ENCODE measurements around the gene B4GALT1.

DNA sequence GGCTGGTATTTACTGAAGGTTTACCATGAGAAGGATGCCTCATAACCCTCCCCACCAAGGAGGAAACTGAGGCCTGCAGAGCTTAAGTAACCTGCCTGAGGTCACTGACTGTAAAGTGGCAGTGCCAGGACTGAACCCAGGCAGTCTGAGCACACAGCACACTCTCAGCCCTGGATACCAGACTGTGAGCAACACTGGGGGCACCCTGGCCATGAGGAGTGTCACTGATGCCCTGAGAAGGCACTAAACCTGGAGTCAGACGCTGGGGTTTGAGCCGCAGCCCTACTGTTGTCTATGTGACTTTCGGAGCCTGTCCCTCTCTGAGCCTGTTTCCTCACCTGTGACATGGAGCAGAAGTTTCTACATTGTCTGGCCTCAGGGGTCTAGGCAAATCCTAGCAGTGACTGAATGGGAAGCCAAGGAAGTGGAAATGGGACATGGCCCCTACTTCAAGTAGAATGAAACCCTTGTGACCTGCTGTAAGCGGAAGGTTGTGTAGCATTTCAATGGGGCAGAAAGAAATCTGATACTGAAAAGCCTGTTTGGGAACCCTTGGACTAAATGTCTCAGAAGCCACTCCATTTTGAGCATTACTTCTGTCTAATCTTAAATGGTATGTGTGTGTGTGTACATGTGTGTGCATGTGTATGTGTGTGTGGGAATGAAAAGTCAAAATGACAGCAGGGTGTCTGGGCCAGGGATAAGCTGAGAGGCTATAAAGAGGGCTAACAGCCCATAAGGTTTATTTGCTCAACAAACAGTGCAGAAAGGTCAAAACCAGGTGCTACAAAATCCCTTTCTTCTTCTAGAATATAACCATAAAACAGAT lies 36.0 kb downstream of the B4GALT1 start:
- TF ChIP-seq, protein P1, sequence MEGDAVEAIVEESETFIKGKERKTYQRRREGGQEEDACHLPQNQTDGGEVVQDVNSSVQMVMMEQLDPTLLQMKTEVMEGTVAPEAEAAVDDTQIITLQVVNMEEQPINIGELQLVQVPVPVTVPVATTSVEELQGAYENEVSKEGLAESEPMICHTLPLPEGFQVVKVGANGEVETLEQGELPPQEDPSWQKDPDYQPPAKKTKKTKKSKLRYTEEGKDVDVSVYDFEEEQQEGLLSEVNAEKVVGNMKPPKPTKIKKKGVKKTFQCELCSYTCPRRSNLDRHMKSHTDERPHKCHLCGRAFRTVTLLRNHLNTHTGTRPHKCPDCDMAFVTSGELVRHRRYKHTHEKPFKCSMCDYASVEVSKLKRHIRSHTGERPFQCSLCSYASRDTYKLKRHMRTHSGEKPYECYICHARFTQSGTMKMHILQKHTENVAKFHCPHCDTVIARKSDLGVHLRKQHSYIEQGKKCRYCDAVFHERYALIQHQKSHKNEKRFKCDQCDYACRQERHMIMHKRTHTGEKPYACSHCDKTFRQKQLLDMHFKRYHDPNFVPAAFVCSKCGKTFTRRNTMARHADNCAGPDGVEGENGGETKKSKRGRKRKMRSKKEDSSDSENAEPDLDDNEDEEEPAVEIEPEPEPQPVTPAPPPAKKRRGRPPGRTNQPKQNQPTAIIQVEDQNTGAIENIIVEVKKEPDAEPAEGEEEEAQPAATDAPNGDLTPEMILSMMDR (conservative IDR thresholded peaks at IDR 0.05 in 1 of 2, IDR thresholded peaks at IDR 0.05 in 1 of 2; ENCODE audit: low read depth in 1 of 2, low read length in 2 of 2) = no peak
- TF ChIP-seq EZH2 (IDR thresholded peaks at IDR 0.05; ENCODE audit: low read length, missing control alignments) = no peak
